GM19023 (cell line): Measurements from ENCODE around the gene DHFR.

Experiments used
- ATAC-seq: cut with Tn5 transposase; IDR thresholded peaks from one replicate; pipeline ENCODE4 v1.9.1; 2021; ENCODE audit warnings: mild to moderate bottlenecking, moderate library complexity; ENCODE audit not compliant: unreplicated experiment

The DHFR gene

GRCh38 chr5:80655231-80655774 is 520 bp upstream of the DHFR start:
- no peak for ATAC-seq

GRCh38 chr5:80654054-80654390 is 761 bp downstream of the DHFR start:
- no peak for ATAC-seq

GRCh38 chr5:80653502-80653901 is 1.3 kb downstream of the DHFR start:
- ATAC-seq: no peak

- no peak for ATAC-seq
Observed at GRCh38 chr5:80646926-80647325, 7.9 kb downstream of the DHFR start.

GRCh38 chr5:80644900-80645299 is 9.9 kb downstream of the DHFR start:
- no peak for ATAC-seq

GRCh38 chr5:80641353-80641752 is 13.4 kb downstream of the DHFR start:
- ATAC-seq: no peak

GRCh38 chr5:80634193-80634592 is 20.6 kb downstream of the DHFR start:
- ATAC-seq: no peak

GRCh38 chr5:80632700-80633099 is 22.1 kb downstream of the DHFR start:
- no peak for ATAC-seq

GRCh38 chr5:80631278-80632259 is 23.2 kb downstream of the DHFR start:
- ATAC-seq: no peak

GRCh38 chr5:80629281-80629680 is 25.5 kb downstream of the DHFR start:
- no peak for ATAC-seq

GRCh38 chr5:80625230-80625629 is 29.6 kb downstream of the DHFR start:
- ATAC-seq: no peak

- ATAC-seq: no peak
Observed at GRCh38 chr5:80623999-80624398, 30.8 kb downstream of the DHFR start.

- ATAC-seq: no peak
Observed at GRCh38 chr5:80622756-80623155, 32.0 kb downstream of the DHFR start.

- no peak for ATAC-seq
Observed at GRCh38 chr5:80620211-80620610, 34.6 kb downstream of the DHFR start.

GRCh38 chr5:80619086-80619485 is 35.7 kb downstream of the DHFR start:
- no peak for ATAC-seq

GRCh38 chr5:80618438-80618837 is 36.3 kb downstream of the DHFR start:
- ATAC-seq: no peak

- no peak for ATAC-seq
Observed at GRCh38 chr5:80615266-80615914, 39.4 kb downstream of the DHFR start.

GRCh38 chr5:80609692-80610091 is 45.1 kb downstream of the DHFR start:
- ATAC-seq: no peak

- no peak for ATAC-seq
Observed at GRCh38 chr5:80608731-80609130, 46.1 kb downstream of the DHFR start.

GRCh38 chr5:80607832-80608231 is 47.0 kb downstream of the DHFR start:
- ATAC-seq: peak; percentile 67

- ATAC-seq: no peak
Observed at GRCh38 chr5:80607343-80607742, 47.4 kb downstream of the DHFR start.
